Progenitor cell of endocrine pancreas (in vitro differentiated cells): ENCODE results near the gene RHOT1. TPM values are rescaled to one million over a fixed set of nuclear protein-coding genes. Genes with fewer than 3 reads are reported as not detected.
A peak's percentile ranks its signal among the peaks of the same experiment; 100 is the strongest.
"Not testable (repeated sequence)": the region's sequence is repeated elsewhere in the genome, so short reads cannot be mapped to it uniquely, and the experiment has no call there.

Source experiments
- DNase-seq: peaks from one replicate; pipeline ENCODE4 v3.0.0; 2021; ENCODE audit warnings: low spot score; ENCODE audit not compliant: unreplicated experiment
- H3K27ac Mint-ChIP-seq: 2 replicates; pipeline ENCODE4 v1.8.0; 2021; ENCODE audit warnings: mild to moderate bottlenecking, moderate library complexity, mixed read lengths
- H3K27me3 Mint-ChIP-seq: 2 replicates; pipeline ENCODE4 v1.8.0; 2021; ENCODE audit warnings: mixed read lengths
- H3K36me3 Mint-ChIP-seq: 2 replicates; pipeline ENCODE4 v1.8.0; 2022; ENCODE audit warnings: mixed read lengths; ENCODE audit not compliant: insufficient read depth
- H3K4me1 Mint-ChIP-seq: 2 replicates; pipeline ENCODE4 v1.8.0; 2021; ENCODE audit warnings: low read depth, mixed read lengths
- H3K4me3 Mint-ChIP-seq: 2 replicates; pipeline ENCODE4 v1.8.0; 2021; ENCODE audit warnings: low read depth, mild to moderate bottlenecking, moderate library complexity, mixed read lengths
- H3K9me3 Mint-ChIP-seq: 2 replicates; pipeline ENCODE4 v1.8.0; 2021; ENCODE audit warnings: low read depth, mixed read lengths
- total RNA-seq: library from RNA; stranded (reverse); gene quantifications from 2 replicates; pipeline ENCODE4 v1.2.1, GENCODE V29; 2021
- TF ChIP-seq, protein P1 (sequence below): fragments of 200-600 bp; sonication (generic); IDR thresholded peaks from one replicate; pipeline ENCODE4 v1.5.0; 2021; ENCODE audit warnings: antibody characterized with exemption, mild to moderate bottlenecking; ENCODE audit not compliant: unreplicated experiment

Gene RHOT1
- total RNA-seq, 1 donor from 2014 or later: 33.1 TPM

DNA sequence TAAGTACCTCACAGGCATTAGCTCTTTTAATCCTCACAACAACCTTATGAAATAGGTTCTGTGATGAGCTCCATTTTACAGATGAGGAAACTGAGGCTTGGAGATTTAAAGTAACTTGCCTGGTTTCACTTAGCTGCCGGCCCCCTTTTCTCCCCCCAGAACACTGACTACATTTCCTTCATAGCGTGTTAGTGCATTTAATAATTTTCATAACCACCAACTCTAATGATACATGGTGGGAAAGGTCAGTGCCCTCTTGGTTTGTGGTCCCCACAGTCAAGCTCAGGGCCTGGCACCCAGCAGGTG, 16.5 kb upstream of the RHOT1 start:
- Mint-ChIP-seq H3K9me3 (no peaks in the 10 kb centered on the region), H3K27me3 (peaks cover 17% of the 10 kb centered on the region), H3K4me3 (no peak overlapping the region), H3K36me3 (no peaks in the 10 kb centered on the region), H3K27ac (no peak overlapping the region), H3K4me1 (peaks cover 13% of the 10 kb centered on the region)
- DNase-seq: no peak
- TF ChIP-seq, protein P1, sequence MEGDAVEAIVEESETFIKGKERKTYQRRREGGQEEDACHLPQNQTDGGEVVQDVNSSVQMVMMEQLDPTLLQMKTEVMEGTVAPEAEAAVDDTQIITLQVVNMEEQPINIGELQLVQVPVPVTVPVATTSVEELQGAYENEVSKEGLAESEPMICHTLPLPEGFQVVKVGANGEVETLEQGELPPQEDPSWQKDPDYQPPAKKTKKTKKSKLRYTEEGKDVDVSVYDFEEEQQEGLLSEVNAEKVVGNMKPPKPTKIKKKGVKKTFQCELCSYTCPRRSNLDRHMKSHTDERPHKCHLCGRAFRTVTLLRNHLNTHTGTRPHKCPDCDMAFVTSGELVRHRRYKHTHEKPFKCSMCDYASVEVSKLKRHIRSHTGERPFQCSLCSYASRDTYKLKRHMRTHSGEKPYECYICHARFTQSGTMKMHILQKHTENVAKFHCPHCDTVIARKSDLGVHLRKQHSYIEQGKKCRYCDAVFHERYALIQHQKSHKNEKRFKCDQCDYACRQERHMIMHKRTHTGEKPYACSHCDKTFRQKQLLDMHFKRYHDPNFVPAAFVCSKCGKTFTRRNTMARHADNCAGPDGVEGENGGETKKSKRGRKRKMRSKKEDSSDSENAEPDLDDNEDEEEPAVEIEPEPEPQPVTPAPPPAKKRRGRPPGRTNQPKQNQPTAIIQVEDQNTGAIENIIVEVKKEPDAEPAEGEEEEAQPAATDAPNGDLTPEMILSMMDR: no peak

DNA sequence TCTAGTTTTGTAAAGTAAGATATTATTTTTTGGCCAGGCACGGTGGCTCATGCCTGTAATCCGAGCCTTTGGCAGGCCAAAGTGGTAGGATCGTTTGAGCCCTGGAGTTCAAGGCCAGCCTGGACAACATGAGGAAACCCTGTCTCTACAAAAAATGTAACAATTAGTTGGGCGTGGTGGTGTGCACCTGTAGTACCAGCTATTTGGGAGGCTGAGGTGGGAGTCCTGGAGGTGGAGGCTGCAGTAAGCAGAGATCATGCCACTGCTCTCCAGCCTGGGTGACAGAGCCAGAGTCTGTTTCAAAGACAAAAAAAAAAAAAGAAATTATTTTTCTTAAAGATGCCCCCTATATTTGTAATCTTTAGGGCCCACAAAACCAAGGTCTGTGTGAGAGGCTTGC, 16.0 kb upstream of the RHOT1 start:
- no peaks in the 10 kb centered on the region for H3K9me3 Mint-ChIP-seq
- peak overlapping the region; percentile 41 for H3K4me3 Mint-ChIP-seq
- H3K27ac Mint-ChIP-seq: no peak overlapping the region
- TF ChIP-seq, protein P1: no peak
- H3K36me3 Mint-ChIP-seq: no peaks in the 10 kb centered on the region
- H3K27me3 Mint-ChIP-seq: peaks cover 14% of the 10 kb centered on the region
- DNase-seq: no peak
- H3K4me1 Mint-ChIP-seq: peaks cover 13% of the 10 kb centered on the region

DNA sequence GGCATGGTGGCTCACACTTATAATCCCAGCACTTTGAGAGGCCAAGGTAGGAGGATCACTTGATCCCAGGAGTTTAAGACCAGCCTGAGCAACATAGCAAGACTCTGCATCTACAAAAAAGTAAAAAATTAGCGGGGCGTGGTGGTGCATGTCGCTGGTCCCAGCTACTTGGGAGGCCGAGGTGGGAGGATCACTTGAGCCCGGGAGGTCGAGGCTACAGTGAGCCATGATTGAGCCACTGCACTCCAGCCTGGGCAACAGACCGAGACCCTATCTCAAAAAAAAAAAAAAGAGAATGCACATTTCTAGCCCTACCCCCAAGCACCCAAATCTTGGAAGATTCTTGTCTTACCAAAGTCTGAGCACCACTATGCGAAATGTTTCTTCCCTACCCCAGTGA, 15.6 kb upstream of the RHOT1 start:
- Mint-ChIP-seq H3K27me3 (peaks cover 14% of the 10 kb centered on the region), H3K4me3 (no peak overlapping the region), H3K36me3 (no peaks in the 10 kb centered on the region), H3K27ac (no peak overlapping the region), H3K4me1 (peaks cover 13% of the 10 kb centered on the region), H3K9me3 (no peaks in the 10 kb centered on the region)
- DNase-seq: no peak
- TF ChIP-seq, protein P1: no peak

DNA sequence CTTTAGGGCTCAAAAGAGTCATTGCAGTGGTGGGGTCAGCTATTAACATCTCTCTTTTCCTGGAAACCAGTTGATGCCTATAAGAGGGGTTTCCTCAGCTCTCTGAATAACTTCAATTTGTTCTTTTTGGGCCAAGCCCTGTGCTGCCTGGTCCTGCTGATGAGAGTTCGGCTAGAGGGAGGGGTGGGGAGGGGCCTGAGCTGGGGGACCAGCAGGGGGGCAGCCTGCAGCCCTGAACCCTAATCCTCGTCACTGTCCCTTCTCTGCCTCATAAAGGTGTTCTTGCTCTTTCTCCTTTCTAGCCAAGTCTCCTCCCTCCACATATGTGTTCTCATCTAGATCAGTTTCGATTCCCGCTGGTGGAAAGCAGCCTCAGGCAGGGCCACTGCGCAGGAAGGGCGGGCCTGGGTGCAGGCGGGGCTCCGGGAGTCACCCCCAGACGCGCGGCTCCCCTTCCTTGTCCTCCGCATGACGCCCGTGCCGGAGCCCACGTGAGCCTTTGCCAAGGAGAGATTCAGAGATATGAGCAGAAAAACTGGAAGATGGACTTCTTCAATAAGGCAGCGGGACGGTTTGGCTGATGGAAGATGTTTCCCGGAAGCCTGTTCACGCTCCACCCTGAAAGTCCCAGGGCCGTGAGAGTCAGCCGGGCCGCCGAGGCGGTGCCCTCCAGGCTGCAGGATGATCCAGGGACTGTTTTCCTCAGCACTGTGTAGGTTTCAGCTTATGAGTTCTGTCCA, 15.0 kb upstream of the RHOT1 start:
- TF ChIP-seq, protein P1: no peak
- no peak for DNase-seq
- Mint-ChIP-seq H3K27me3 (peaks cover 14% of the 10 kb centered on the region), H3K27ac (no peak overlapping the region), H3K4me1 (peaks cover 13% of the 10 kb centered on the region), H3K9me3 (no peaks in the 10 kb centered on the region), H3K36me3 (no peaks in the 10 kb centered on the region), H3K4me3 (peak overlapping the region; percentile 87)

DNA sequence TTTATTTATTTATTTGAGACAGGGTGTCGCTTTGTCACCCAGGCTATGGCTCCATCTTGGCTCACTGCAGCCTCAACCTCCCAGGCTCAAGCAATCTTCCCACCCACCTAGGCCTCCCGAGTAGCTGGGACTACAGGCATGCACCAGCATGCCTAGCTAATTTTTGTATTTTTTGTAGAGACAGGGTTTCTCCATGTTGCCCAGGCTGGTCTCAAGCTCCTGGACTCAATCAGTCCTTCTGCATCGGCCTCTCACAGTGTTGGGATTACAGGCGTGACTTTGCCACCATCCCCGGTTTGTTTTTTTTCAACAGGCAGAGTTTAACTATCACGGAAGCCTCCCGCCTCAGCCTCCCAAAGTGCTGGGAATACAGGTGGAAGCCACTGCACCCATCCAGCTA, 13.8 kb upstream of the RHOT1 start:
- H3K27me3 Mint-ChIP-seq: peaks cover 14% of the 10 kb centered on the region
- peak overlapping the region; percentile 35 for H3K4me3 Mint-ChIP-seq
- not testable (repeated sequence) for H3K9me3 Mint-ChIP-seq, DNase-seq, H3K36me3 Mint-ChIP-seq
- peaks cover 13% of the 10 kb centered on the region for H3K4me1 Mint-ChIP-seq
- peak overlapping the region; percentile 33 for H3K27ac Mint-ChIP-seq

DNA sequence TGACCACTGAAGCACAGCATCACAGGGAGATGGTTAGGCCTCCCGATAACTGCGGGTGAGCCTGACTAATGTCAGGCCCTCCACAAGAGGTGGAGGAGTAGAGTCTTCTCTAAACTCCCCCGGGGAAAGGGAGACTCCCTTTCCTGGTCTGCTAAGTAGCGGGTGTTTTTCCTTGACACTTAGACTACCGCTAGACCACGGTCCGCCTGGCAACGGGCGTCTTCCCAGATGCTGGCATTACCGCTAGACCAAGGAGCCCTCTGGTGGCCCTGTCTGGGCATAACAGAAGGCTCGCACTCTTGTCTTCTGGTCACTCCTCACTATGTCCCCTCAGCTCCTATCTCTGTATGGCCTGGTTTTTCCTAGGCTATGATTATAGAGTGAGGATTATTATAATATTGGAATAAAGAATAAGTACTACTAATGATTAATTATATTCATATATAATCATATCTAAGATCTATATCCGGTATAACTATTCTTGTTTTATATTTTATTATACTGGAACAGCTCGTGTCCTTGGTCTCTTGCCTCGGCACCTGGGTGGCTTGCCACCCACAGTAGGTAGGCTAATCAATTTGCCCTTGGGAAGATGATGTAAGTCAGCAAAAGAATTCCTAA, 6.7 kb upstream of the RHOT1 start:
- H3K9me3 Mint-ChIP-seq, H3K27me3 Mint-ChIP-seq, H3K27ac Mint-ChIP-seq, H3K4me1 Mint-ChIP-seq, H3K36me3 Mint-ChIP-seq, H3K4me3 Mint-ChIP-seq, DNase-seq: not testable (repeated sequence)
- TF ChIP-seq, protein P1: peak; percentile 36
